Fibroblast of lung (primary cell): ENCODE measurements around the gene SP8. TPM values are rescaled to one million over a fixed set of nuclear protein-coding genes. Genes with fewer than 3 reads are reported as not detected.

Experiments used
- DNase-seq, 2 donors: peaks; one replicate each; pipeline versions ENCODE4 v3.0.0 to v3.0.0-alpha.2; 2010; ENCODE audit warnings: low read depth in 2 of 2
- H2AFZ ChIP-seq: 2 replicates; pipeline ENCODE4 v1.5.1; 2012; ENCODE audit warnings: low read length, control low read depth, inconsistent platforms
- H3K27ac ChIP-seq: 2 replicates; pipeline ENCODE4 v1.5.1; 2011; ENCODE audit warnings: low read length, control low read depth; ENCODE audit not compliant: insufficient read depth
- H3K27me3 ChIP-seq: 2 replicates; pipeline ENCODE4 v1.5.1; 2011; ENCODE audit warnings: mild to moderate bottlenecking, low read length; ENCODE audit not compliant: control insufficient read depth, insufficient read depth
- H3K36me3 ChIP-seq: 2 replicates; pipeline ENCODE4 v1.5.1; 2011; ENCODE audit warnings: low read length; ENCODE audit not compliant: control insufficient read depth, insufficient read depth
- H3K4me1 ChIP-seq: 2 replicates; pipeline ENCODE4 v1.5.1; 2011; ENCODE audit warnings: low read length; ENCODE audit not compliant: control insufficient read depth, insufficient read depth; ENCODE audit errors: extremely low read depth
- H3K4me2 ChIP-seq: 2 replicates; pipeline ENCODE4 v1.5.1; 2011; ENCODE audit warnings: low read length, control low read depth; ENCODE audit not compliant: insufficient read depth; ENCODE audit errors: extremely low read depth
- H3K4me3 ChIP-seq, 4 experiments: fragments of 200-600 bp in 1 of 4; sonication (generic) in 1 of 4; replicated peaks in 1 of 4; 2 replicates each; pipeline ENCODE4 v1.5.1; 2011 to 2016; ENCODE audit warnings: low read length in 4 of 4, low read depth in 3 of 4, mild to moderate bottlenecking in 3 of 4, control low read depth in 2 of 4, inconsistent platforms in 1 of 4, mixed read lengths in 1 of 4; ENCODE audit not compliant: insufficient read depth in 1 of 4; ENCODE audit errors: control extremely low read depth in 1 of 4
- H3K79me2 ChIP-seq: 2 replicates; pipeline ENCODE4 v1.5.1; 2012; ENCODE audit warnings: mild to moderate bottlenecking, low read length, inconsistent platforms; ENCODE audit not compliant: control insufficient read depth, insufficient read depth
- H3K9ac ChIP-seq: 2 replicates; pipeline ENCODE4 v1.5.1; 2011; ENCODE audit warnings: mild to moderate bottlenecking, low read length, control low read depth; ENCODE audit not compliant: insufficient read depth
- H3K9me3 ChIP-seq: 2 replicates; pipeline ENCODE4 v1.5.1; 2012; ENCODE audit warnings: low read depth, low read length; ENCODE audit not compliant: control insufficient read depth, insufficient read depth
- H4K20me1 ChIP-seq: 2 replicates; pipeline ENCODE4 v1.5.1; 2011; ENCODE audit warnings: low read length; ENCODE audit not compliant: control insufficient read depth, insufficient read depth; ENCODE audit errors: extremely low read depth
- CTCF ChIP-seq, 2 donors: IDR thresholded peaks in 1 of 2; conservative IDR thresholded peaks in 1 of 2; 1 replicate in 1 of 2; 2 replicates in 1 of 2; pipeline ENCODE4 v1.5.1; 2011 to 2012; ENCODE audit warnings: low read length in 2 of 2, control low read depth in 1 of 2, inconsistent platforms in 1 of 2, low read depth in 1 of 2, mild to moderate bottlenecking in 1 of 2
- EZH2 ChIP-seq: IDR thresholded peaks from 2 replicates; pipeline ENCODE4 v1.5.1; 2012; ENCODE audit warnings: low read length, control low read depth, mild to moderate bottlenecking; ENCODE audit errors: missing control alignments
- polyA plus RNA-seq, 2 donors: library from polyadenylated mRNA; depleted of rRNA in 1 of 2; stranded (reverse) in 1 of 2; unstranded in 1 of 2; fragments of >200 nt; gene quantifications; 2 replicates each; pipeline ENCODE4 v1.2.1, GENCODE V29; 2011 to 2012; ENCODE audit warnings: missing spikeins in 1 of 2
- total RNA-seq: library from RNA; depleted of rRNA; stranded (reverse); fragments of >200 nt; gene quantifications from 2 replicates; pipeline ENCODE4 v1.2.1, GENCODE V29; 2014

Gene SP8
- total and polyA plus RNA-seq, 2 donors (not counting 1 experiment from before 2014, with no cell fraction given): not detected

- no peaks in the 10 kb centered on the region for H3K36me3 ChIP-seq
- no peaks in the 10 kb centered on the region for H3K9me3 ChIP-seq
- no peak overlapping the region for H3K9ac ChIP-seq
- no peaks in the 10 kb centered on the region for H3K27me3 ChIP-seq
- no peak overlapping the region for H2AFZ ChIP-seq
- H3K27ac ChIP-seq: no peak overlapping the region
- H3K4me3 ChIP-seq: no peak overlapping the region
- no peak for DNase-seq
- TF ChIP-seq CTCF (conservative IDR thresholded peaks at IDR 0.05 in 1 of 2, IDR thresholded peaks at IDR 0.05 in 1 of 2; ENCODE audit: low read depth in 1 of 2, low read length in 2 of 2) (no peak), EZH2 (no peak)
- no peaks in the 10 kb centered on the region for H3K79me2 ChIP-seq
- no peak overlapping the region for H3K4me2 ChIP-seq
- H3K4me1 ChIP-seq: no peaks in the 10 kb centered on the region
- H4K20me1 ChIP-seq: no peaks in the 10 kb centered on the region
Observed at GRCh38 chr7:20828947-20829346, 42.3 kb upstream of the SP8 start.

GRCh38 chr7:20827172-20827571, 40.5 kb upstream of the SP8 start:
- Histone ChIP-seq H3K4me2 (no peak overlapping the region), H4K20me1 (no peaks in the 10 kb centered on the region), H3K4me1 (no peaks in the 10 kb centered on the region), H3K9me3 (no peaks in the 10 kb centered on the region), H3K9ac (no peak overlapping the region), H3K27me3 (no peaks in the 10 kb centered on the region), H3K4me3 (no peak overlapping the region), H3K79me2 (no peaks in the 10 kb centered on the region), H3K27ac (no peak overlapping the region), H3K36me3 (no peaks in the 10 kb centered on the region), H2AFZ (no peak overlapping the region)
- DNase-seq: no peak
- TF ChIP-seq EZH2: no peak
- no peak for TF ChIP-seq CTCF (conservative IDR thresholded peaks at IDR 0.05 in 1 of 2, IDR thresholded peaks at IDR 0.05 in 1 of 2; ENCODE audit: low read depth in 1 of 2, low read length in 2 of 2)

- no peaks in the 10 kb centered on the region for H3K27me3 ChIP-seq
Observed at GRCh38 chr7:20826243-20826642, 39.6 kb upstream of the SP8 start.

More at GRCh38 chr7:20826243-20826642, 39.6 kb upstream of the SP8 start:
- H3K79me2 ChIP-seq: no peaks in the 10 kb centered on the region
- H3K4me3 ChIP-seq: no peak overlapping the region
- no peaks in the 10 kb centered on the region for H4K20me1 ChIP-seq
- no peak overlapping the region for H3K9ac ChIP-seq
- no peak overlapping the region for H3K4me2 ChIP-seq
- H3K4me1 ChIP-seq: no peaks in the 10 kb centered on the region
- H3K27ac ChIP-seq: no peak overlapping the region
- no peak for DNase-seq
- no peaks in the 10 kb centered on the region for H3K36me3 ChIP-seq
- H2AFZ ChIP-seq: no peak overlapping the region
- no peak for TF ChIP-seq EZH2
- TF ChIP-seq CTCF (conservative IDR thresholded peaks at IDR 0.05 in 1 of 2, IDR thresholded peaks at IDR 0.05 in 1 of 2; ENCODE audit: low read depth in 1 of 2, low read length in 2 of 2): no peak
- no peaks in the 10 kb centered on the region for H3K9me3 ChIP-seq
